Measurements from ENCODE around the gene CACNA1D. TPM values are rescaled to one million over a fixed set of nuclear protein-coding genes. Genes with fewer than 3 reads are reported as not detected.

The CACNA1D gene
- total and polyA plus RNA-seq, 2 experiments from 2014 or later, result 5.2 to 27.8 TPM

DNA sequence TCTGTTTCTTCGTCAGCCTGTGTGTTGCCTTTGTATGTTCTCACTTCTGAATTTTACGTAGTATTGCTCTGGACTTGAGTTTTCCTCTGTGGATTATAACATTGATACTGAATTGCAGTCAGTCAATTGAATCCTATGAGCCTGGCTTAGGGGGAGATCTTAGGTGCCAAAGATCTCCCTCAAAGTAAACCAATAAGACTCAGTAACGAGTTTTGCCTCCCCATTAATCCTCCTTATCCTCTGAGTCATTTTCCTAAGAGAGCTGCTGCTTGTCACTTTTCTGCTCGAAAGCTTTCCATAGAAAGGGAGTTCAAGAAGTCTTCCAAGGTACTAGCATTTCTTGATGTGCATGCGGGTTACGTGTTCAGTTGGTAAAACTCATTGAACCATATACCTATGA, 225.4 kb downstream of the CACNA1D start:
- Histone ChIP-seq H2AFZ (no peak overlapping the region), H3K36me3 (replicated peaks; ENCODE audit: insufficient read depth, low read depth) (no peaks in the 10 kb centered on the region), H3K9me2 (replicated peaks; ENCODE audit: insufficient read depth) (no peaks in the 10 kb centered on the region), H3K27ac (no peak overlapping the region), H3K79me2 (no peaks in the 10 kb centered on the region), H3K9me3 (ENCODE audit: low read depth) (no peaks in the 10 kb centered on the region), H3K4me2 (no peak overlapping the region), H4K20me1 (ENCODE audit: insufficient read depth, poor library complexity, severe bottlenecking) (no peaks in the 10 kb centered on the region), H3K27me3 (no peaks in the 10 kb centered on the region), H3K4me1 (ENCODE audit: insufficient read depth) (no peaks in the 10 kb centered on the region), H3K4me3 (no peak overlapping the region)
- TF ChIP-seq EZH2phosphoT487 (IDR thresholded peaks at IDR 0.05; ENCODE audit: low read depth, severe bottlenecking, unreplicated experiment), result no peak
- TF ChIP-seq, protein P1, sequence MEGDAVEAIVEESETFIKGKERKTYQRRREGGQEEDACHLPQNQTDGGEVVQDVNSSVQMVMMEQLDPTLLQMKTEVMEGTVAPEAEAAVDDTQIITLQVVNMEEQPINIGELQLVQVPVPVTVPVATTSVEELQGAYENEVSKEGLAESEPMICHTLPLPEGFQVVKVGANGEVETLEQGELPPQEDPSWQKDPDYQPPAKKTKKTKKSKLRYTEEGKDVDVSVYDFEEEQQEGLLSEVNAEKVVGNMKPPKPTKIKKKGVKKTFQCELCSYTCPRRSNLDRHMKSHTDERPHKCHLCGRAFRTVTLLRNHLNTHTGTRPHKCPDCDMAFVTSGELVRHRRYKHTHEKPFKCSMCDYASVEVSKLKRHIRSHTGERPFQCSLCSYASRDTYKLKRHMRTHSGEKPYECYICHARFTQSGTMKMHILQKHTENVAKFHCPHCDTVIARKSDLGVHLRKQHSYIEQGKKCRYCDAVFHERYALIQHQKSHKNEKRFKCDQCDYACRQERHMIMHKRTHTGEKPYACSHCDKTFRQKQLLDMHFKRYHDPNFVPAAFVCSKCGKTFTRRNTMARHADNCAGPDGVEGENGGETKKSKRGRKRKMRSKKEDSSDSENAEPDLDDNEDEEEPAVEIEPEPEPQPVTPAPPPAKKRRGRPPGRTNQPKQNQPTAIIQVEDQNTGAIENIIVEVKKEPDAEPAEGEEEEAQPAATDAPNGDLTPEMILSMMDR (IDR thresholded peaks at IDR 0.05; ENCODE audit: poor library complexity), result no peak
- no peak for TF ChIP-seq EZH2 (IDR thresholded peaks at IDR 0.05; ENCODE audit: borderline replicate concordance)
- no peak for DNase-seq (ENCODE audit: low spot score)
- 78% methylated on average over 6 of the region's 6 CpGs for WGBS (ENCODE audit: low lambda C conversion rate, missing lambda C conversion rate)

GRCh38 chr3:53721187-53722119, 227.0 kb downstream of the CACNA1D start:
- Histone ChIP-seq H3K4me1 (ENCODE audit: insufficient read depth) (no peaks in the 10 kb centered on the region), H3K4me3 (no peak overlapping the region), H3K4me2 (no peak overlapping the region), H3K27me3 (peaks cover 6% of the 10 kb centered on the region), H2AFZ (no peak overlapping the region), H3K9me3 (ENCODE audit: low read depth) (no peaks in the 10 kb centered on the region), H3K9me2 (replicated peaks; ENCODE audit: insufficient read depth) (no peaks in the 10 kb centered on the region), H3K27ac (no peak overlapping the region), H4K20me1 (ENCODE audit: insufficient read depth, poor library complexity, severe bottlenecking) (no peaks in the 10 kb centered on the region), H3K36me3 (replicated peaks; ENCODE audit: insufficient read depth, low read depth) (no peaks in the 10 kb centered on the region), H3K79me2 (no peaks in the 10 kb centered on the region)
- DNase-seq (ENCODE audit: low spot score), result no peak
- no peak for TF ChIP-seq EZH2phosphoT487 (IDR thresholded peaks at IDR 0.05; ENCODE audit: low read depth, severe bottlenecking, unreplicated experiment)
- TF ChIP-seq EZH2 (IDR thresholded peaks at IDR 0.05; ENCODE audit: borderline replicate concordance), result no peak
- TF ChIP-seq, protein P1 (IDR thresholded peaks at IDR 0.05; ENCODE audit: poor library complexity), result no peak
- WGBS (ENCODE audit: low lambda C conversion rate, missing lambda C conversion rate), result 69% methylated on average over 6 of the region's 6 CpGs

GRCh38 chr3:53724566-53724965, 230.2 kb downstream of the CACNA1D start:
- no peak for DNase-seq (ENCODE audit: low spot score)
- H3K4me1 ChIP-seq (ENCODE audit: insufficient read depth), result no peaks in the 10 kb centered on the region
- no peak overlapping the region for H2AFZ ChIP-seq
- H3K79me2 ChIP-seq, result no peaks in the 10 kb centered on the region
- peaks cover 6% of the 10 kb centered on the region for H3K27me3 ChIP-seq
- no peaks in the 10 kb centered on the region for H3K9me3 ChIP-seq (ENCODE audit: low read depth)
- no peaks in the 10 kb centered on the region for H4K20me1 ChIP-seq (ENCODE audit: insufficient read depth, poor library complexity, severe bottlenecking)
- H3K36me3 ChIP-seq (replicated peaks; ENCODE audit: insufficient read depth, low read depth), result no peaks in the 10 kb centered on the region
- H3K4me3 ChIP-seq, result no peak overlapping the region
- TF ChIP-seq EZH2phosphoT487 (IDR thresholded peaks at IDR 0.05; ENCODE audit: low read depth, severe bottlenecking, unreplicated experiment) (no peak), EZH2 (IDR thresholded peaks at IDR 0.05; ENCODE audit: borderline replicate concordance) (no peak)
- TF ChIP-seq, protein P1 (IDR thresholded peaks at IDR 0.05; ENCODE audit: poor library complexity), result no peak
- H3K4me2 ChIP-seq, result no peak overlapping the region
- no peaks in the 10 kb centered on the region for H3K9me2 ChIP-seq (replicated peaks; ENCODE audit: insufficient read depth)
- WGBS (ENCODE audit: low lambda C conversion rate, missing lambda C conversion rate), result 91% methylated on average over 2 of the region's 2 CpGs
- no peak overlapping the region for H3K27ac ChIP-seq
